Heart right ventricle (tissue), 16 donors: ENCODE results near the gene CATSPERD. TPM values are rescaled to one million over a fixed set of nuclear protein-coding genes. Genes with fewer than 3 reads are reported as not detected.
A peak's percentile ranks its signal among the peaks of the same experiment; 100 is the strongest.

Experiments
- ATAC-seq, 8 donors: fragments of 200-7000 bp; cut with Tn5 transposase; one replicate each; pipeline ENCODE4 v1.9.1; 2020; ENCODE audit warnings: mild to moderate bottlenecking in 8 of 8, moderate library complexity in 8 of 8, moderate number of reproducible peaks in 1 of 8
- DNase-seq, 2 donors: peaks; one replicate each; pipeline ENCODE4 v3.0.0-alpha.2; 2020
- H3K27ac ChIP-seq, 10 donors: fragments of 200-600 bp; sonication (generic) in 2 of 10; one replicate each; pipeline versions ENCODE4 v1.5.0 to v1.8.0; 2020 to 2022; ENCODE audit warnings: mild to moderate bottlenecking in 3 of 10
- H3K27me3 ChIP-seq, 7 donors: fragments of 200-600 bp; one replicate each; pipeline ENCODE4 v1.8.0; 2021 to 2022; ENCODE audit warnings: mild to moderate bottlenecking in 2 of 7
- H3K36me3 ChIP-seq, 9 donors: fragments of 200-600 bp; sonication (generic) in 1 of 9; one replicate each; pipeline versions ENCODE4 v1.5.0 to v1.8.0; 2020 to 2022; ENCODE audit warnings: mild to moderate bottlenecking in 2 of 9
- H3K4me1 ChIP-seq, 9 donors: fragments of 200-600 bp; sonication (generic) in 1 of 9; one replicate each; pipeline versions ENCODE4 v1.5.0 to v1.8.0; 2020 to 2022; ENCODE audit warnings: mild to moderate bottlenecking in 4 of 9
- H3K4me3 ChIP-seq, 10 donors: fragments of 200-600 bp; sonication (generic) in 2 of 10; one replicate each; pipeline versions ENCODE4 v1.5.0 to v1.8.0; 2020 to 2022; ENCODE audit warnings: mild to moderate bottlenecking in 7 of 10, moderate library complexity in 2 of 10
- H3K9me3 ChIP-seq, 11 donors: fragments of 200-600 bp in 10 of 11; sonication (generic) in 2 of 11; one replicate each; pipeline versions ENCODE4 v1.5.0 to v1.8.0; 2013 to 2022; ENCODE audit warnings: mild to moderate bottlenecking in 2 of 11, control low read depth in 1 of 11, moderate library complexity in 1 of 11
- WGBS, 2 donors: extraction: QIAGEN DNeasy Blood & Tissue Kit; methylation state at CpG; one replicate each; pipeline ENCODE4 v1.1.7; 2013; ENCODE audit warnings: inconsistent platforms in 1 of 2; 5-methylcytosine and 5-hydroxymethylcytosine counted together
- intact Hi-C, 10 donors: fragments of 100-400 bp; cut with DNase I; formaldehyde crosslinking; loops; one replicate each; pipeline versions ENCODE4 v1.11.1 to v1.14.2; 2022
- polyA plus RNA-seq, 2 donors: library from polyadenylated mRNA; stranded (reverse); fragments of 200-250 nt; gene quantifications; one replicate each; pipeline ENCODE4 v1.2.3, GENCODE V29; 2013
- total RNA-seq, 10 donors: library from RNA; stranded (reverse); fragmentation: NEBNext Ultra II Directional in 3 of 10; extraction: Animal tissue kit (Norgen Biotek cat#: 25700) in 3 of 10; gene quantifications; one replicate each; pipeline versions ENCODE4 v1.2.1 to v1.2.4, GENCODE V29; 2021 to 2023
- TF ChIP-seq, protein P1 (sequence below), 9 donors: fragments of 200-600 bp; sonication (generic) in 2 of 9; IDR thresholded peaks; one replicate each; pipeline versions ENCODE4 v1.5.0 to v1.8.0; 2021 to 2022; ENCODE audit warnings: antibody characterized with exemption in 9 of 9, mild to moderate bottlenecking in 5 of 9, moderate library complexity in 1 of 9
- donor health status: Arrhythmogenic right ventricular cardiomyopathy.
- donor health status: ischemic (EF 13 %, LVEDD 7.1; RV severe dilation, severe dysfunction).
- donor health status: healthy with polysubstance abuse.
- donor health status: DM: no; HTN: yes; CAD: no.
- donor health status: DM: no; HTN: no; CAD: no.
- donor health status: ischemic (EF 25% LVEDD 6.9; RV normal size, moderate dysfunction).
- donor health status: ischemic (EF 25% LVEDD 5.7; RV mildly dilated, moderate dysfunction).
- donor health status: healthy.
- donor health status: DM: yes; HTN: yes; CAD: no.
- donor health status: Ischemic cardiomyopathy.
- donor health status: ischemic (EF 35%, LVEDD 5.7; RV mildly dilated, moderate dysfunction).
- donor health status: nonischemic (EF 11% LVEDD 7.7; RV severe dilation, severe dysfunction).
- donor health status: DM: yes; HTN: yes; CAD: no.
- donor health status: PGD.
- donor health status: ischemic (EF 29% LVEDD 5.4; RV normal size, mild dysfunction).
- donor health status: nonischemic (EF 23%, LVEDD 6.1; RV moderate dilation, normal function).

CATSPERD gene
- total and polyA plus RNA-seq, 12 donors: not detected

GRCh38 chr19:5805462-5806132 lies 85.2 kb downstream of the CATSPERD start:
- Histone ChIP-seq H3K4me3 (peak overlapping the region in 9 of 10 donors; percentile 27 to 54 (median 40)), H3K4me1 (peaks cover 3 to 31% (median 13%) of the 10 kb centered on the region in 9 donors), H3K9me3 (no peaks in the 10 kb centered on the region), H3K27me3 (peaks cover 0 to 59% (median 40%) of the 10 kb centered on the region in 7 donors), H3K27ac (peak overlapping the region in 9 of 10 donors; percentile 6 to 82 (median 53)), H3K36me3 (no peaks in the 10 kb centered on the region)
- WGBS, 2 donors: 1 to 2% methylated on average over 46 of the region's 46 CpGs
- DNase-seq (peak; percentile 58 to 77), ATAC-seq (peak in 7 of 8 donors; percentile 36 to 80 (median 64))
- intact Hi-C loops: loop anchor here (2.0 to 10.0 kb wide), 5 partner anchors 87 to 219 kb away; no protein-coding TSS in a partner anchor
- TF ChIP-seq, protein P1, sequence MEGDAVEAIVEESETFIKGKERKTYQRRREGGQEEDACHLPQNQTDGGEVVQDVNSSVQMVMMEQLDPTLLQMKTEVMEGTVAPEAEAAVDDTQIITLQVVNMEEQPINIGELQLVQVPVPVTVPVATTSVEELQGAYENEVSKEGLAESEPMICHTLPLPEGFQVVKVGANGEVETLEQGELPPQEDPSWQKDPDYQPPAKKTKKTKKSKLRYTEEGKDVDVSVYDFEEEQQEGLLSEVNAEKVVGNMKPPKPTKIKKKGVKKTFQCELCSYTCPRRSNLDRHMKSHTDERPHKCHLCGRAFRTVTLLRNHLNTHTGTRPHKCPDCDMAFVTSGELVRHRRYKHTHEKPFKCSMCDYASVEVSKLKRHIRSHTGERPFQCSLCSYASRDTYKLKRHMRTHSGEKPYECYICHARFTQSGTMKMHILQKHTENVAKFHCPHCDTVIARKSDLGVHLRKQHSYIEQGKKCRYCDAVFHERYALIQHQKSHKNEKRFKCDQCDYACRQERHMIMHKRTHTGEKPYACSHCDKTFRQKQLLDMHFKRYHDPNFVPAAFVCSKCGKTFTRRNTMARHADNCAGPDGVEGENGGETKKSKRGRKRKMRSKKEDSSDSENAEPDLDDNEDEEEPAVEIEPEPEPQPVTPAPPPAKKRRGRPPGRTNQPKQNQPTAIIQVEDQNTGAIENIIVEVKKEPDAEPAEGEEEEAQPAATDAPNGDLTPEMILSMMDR (IDR thresholded peaks at IDR 0.05): peak; percentile 31 to 75 (median 69)

DNA sequence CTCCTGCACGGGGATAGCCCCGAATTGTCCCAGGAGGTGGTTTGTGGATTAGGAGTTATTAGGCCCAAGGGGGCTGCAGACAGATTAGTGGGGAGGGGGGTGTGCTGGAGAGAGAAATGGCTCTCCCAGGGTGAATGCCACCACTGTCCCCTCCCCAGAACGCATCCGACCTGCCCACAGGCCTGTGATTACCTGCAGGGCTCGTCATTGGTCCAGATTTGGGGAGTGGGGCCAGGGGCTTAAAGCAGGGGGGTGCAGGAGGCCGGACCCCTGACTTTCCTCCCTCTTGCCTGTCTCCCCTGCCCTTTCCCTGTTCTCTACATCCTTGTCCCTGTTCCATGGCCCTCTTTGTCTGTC lies 85.7 kb downstream of the CATSPERD start:
- Histone ChIP-seq H3K4me3 (peak overlapping the region in 3 of 10 donors; percentile 27 to 54 (median 53)), H3K9me3 (no peaks in the 10 kb centered on the region), H3K27ac (peak overlapping the region in 2 of 10 donors; percentile 38 to 81), H3K36me3 (no peaks in the 10 kb centered on the region), H3K4me1 (peaks cover 3 to 26% (median 13%) of the 10 kb centered on the region in 9 donors), H3K27me3 (peaks cover 0 to 54% (median 36%) of the 10 kb centered on the region in 7 donors)
- TF ChIP-seq, protein P1 (IDR thresholded peaks at IDR 0.05): peak in 1 of 9 donors; percentile 34
- 17 to 23% methylated on average over 6 of the region's 6 CpGs for WGBS, 2 donors
- no peak for DNase-seq
- no peak for ATAC-seq
- intact Hi-C loops: loop anchor here in 5 of 10 donors (5.0 to 10.0 kb wide), 3 partner anchors 86 to 219 kb away; no protein-coding TSS in a partner anchor

DNA sequence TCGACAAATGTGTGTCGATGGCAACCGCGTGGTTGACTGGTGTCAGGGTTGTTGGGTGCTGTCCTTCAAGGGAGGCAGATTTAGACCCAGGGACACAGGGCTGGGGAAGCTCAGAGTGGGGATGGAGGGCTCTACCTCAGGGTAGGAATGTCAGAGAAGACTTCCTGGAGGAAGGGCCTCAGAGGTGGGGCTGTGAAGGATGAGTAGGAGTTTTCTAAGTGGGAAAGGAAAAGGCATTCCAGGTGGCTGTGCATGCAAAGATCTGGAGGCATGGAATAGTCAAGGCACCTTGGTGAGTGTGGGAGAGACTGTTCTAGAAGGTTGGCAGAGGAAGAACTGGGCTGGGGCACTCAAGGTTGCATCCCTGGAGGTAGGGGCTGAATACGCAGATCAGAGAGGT lies 86.5 kb downstream of the CATSPERD start:
- peaks cover 3 to 23% (median 13%) of the 10 kb centered on the region in 9 donors for H3K4me1 ChIP-seq
- no peaks in the 10 kb centered on the region for H3K9me3 ChIP-seq
- TF ChIP-seq, protein P1 (IDR thresholded peaks at IDR 0.05): no peak
- H3K4me3 ChIP-seq: no peak overlapping the region
- ATAC-seq (no peak), DNase-seq (no peak)
- intact Hi-C loops: loop anchor here in 5 of 10 donors (5.0 to 10.0 kb wide), 3 partner anchors 85 to 218 kb away; no protein-coding TSS in a partner anchor
- 92% methylated on average over 5 of the region's 5 CpGs for WGBS, 2 donors
- H3K36me3 ChIP-seq: no peaks in the 10 kb centered on the region
- peaks cover 0 to 46% (median 31%) of the 10 kb centered on the region in 7 donors for H3K27me3 ChIP-seq
- no peak overlapping the region for H3K27ac ChIP-seq

- H3K27me3 ChIP-seq: peaks cover 0 to 34% (median 21%) of the 10 kb centered on the region in 7 donors
- 80% methylated on average over 21 of the region's 21 CpGs for WGBS, 2 donors
- intact Hi-C loops: loop anchor here in 5 of 10 donors (5.0 to 10.0 kb wide), 3 partner anchors 84 to 217 kb away; no protein-coding TSS in a partner anchor
- TF ChIP-seq, protein P1 (IDR thresholded peaks at IDR 0.05): no peak
- no peak overlapping the region for H3K27ac ChIP-seq
- no peaks in the 10 kb centered on the region for H3K9me3 ChIP-seq
- no peak for ATAC-seq
- DNase-seq: no peak
- H3K4me1 ChIP-seq: peaks cover 3 to 21% (median 12%) of the 10 kb centered on the region in 9 donors
- no peaks in the 10 kb centered on the region for H3K36me3 ChIP-seq
- H3K4me3 ChIP-seq: no peak overlapping the region
These were observed 87.8 kb downstream of the CATSPERD start for GRCh38 chr19:5808120-5808816.
